SJSA1 (cell line): ENCODE data around the gene SUN2. TPM values are rescaled to one million over a fixed set of nuclear protein-coding genes. Genes with fewer than 3 reads are reported as not detected.
"Not testable (repeated sequence)": the region's sequence is repeated elsewhere in the genome, so short reads cannot be mapped to it uniquely, and the experiment has no call there.

ENCODE experiments used
- DNase-seq, 2 experiments: peaks; one replicate each; pipeline ENCODE4 v3.0.0-alpha.2; 2015 to 2020; ENCODE audit warnings: low spot score in 2 of 2, low read depth in 1 of 2
- H3K27ac ChIP-seq: fragments of 250-450 bp; sonication (Bioruptor Pico); 2 replicates; pipeline ENCODE4 v1.5.1; 2020; ENCODE audit warnings: mild to moderate bottlenecking, moderate library complexity
- H3K27me3 ChIP-seq: fragments of 250-450 bp; sonication (Bioruptor Pico); replicated peaks from 2 replicates; pipeline ENCODE4 v1.5.1; 2020; ENCODE audit warnings: mild to moderate bottlenecking, moderate library complexity
- H3K36me3 ChIP-seq: fragments of 250-450 bp; sonication (Bioruptor Pico); 2 replicates; pipeline ENCODE4 v1.5.1; 2020; ENCODE audit warnings: mild to moderate bottlenecking
- H3K4me1 ChIP-seq: fragments of 250-450 bp; sonication (Bioruptor Pico); replicated peaks from 2 replicates; pipeline ENCODE4 v1.6.1; 2021; ENCODE audit warnings: mild to moderate bottlenecking
- H3K4me3 ChIP-seq: fragments of 250-450 bp; sonication (Bioruptor Pico); 2 replicates; pipeline ENCODE4 v1.5.1; 2020; ENCODE audit warnings: mild to moderate bottlenecking
- H3K9me3 ChIP-seq: fragments of 250-450 bp; sonication (Bioruptor Pico); replicated peaks from 2 replicates; pipeline ENCODE4 v1.5.1; 2020; ENCODE audit warnings: mild to moderate bottlenecking
- total RNA-seq: library from RNA; depleted of rRNA; stranded (reverse); fragments of >200 nt; shearing (Covaris generic); gene quantifications from 2 replicates; pipeline ENCODE4 v1.2.3, GENCODE V29; 2014; rRNA removed

Gene SUN2, protein sequence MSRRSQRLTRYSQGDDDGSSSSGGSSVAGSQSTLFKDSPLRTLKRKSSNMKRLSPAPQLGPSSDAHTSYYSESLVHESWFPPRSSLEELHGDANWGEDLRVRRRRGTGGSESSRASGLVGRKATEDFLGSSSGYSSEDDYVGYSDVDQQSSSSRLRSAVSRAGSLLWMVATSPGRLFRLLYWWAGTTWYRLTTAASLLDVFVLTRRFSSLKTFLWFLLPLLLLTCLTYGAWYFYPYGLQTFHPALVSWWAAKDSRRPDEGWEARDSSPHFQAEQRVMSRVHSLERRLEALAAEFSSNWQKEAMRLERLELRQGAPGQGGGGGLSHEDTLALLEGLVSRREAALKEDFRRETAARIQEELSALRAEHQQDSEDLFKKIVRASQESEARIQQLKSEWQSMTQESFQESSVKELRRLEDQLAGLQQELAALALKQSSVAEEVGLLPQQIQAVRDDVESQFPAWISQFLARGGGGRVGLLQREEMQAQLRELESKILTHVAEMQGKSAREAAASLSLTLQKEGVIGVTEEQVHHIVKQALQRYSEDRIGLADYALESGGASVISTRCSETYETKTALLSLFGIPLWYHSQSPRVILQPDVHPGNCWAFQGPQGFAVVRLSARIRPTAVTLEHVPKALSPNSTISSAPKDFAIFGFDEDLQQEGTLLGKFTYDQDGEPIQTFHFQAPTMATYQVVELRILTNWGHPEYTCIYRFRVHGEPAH
- total RNA-seq = 201 and 238 TPM in 2 replicates

- H3K4me1 ChIP-seq = peaks cover 31% of the 10 kb centered on the region
- no peaks in the 10 kb centered on the region for H3K27me3 ChIP-seq
- H3K4me3 ChIP-seq = peak within 1 kb of the TSS; percentile 95
- peaks cover 3% of the 10 kb centered on the region; the same call in 1 of the 2 replicates for H3K9me3 ChIP-seq
- DNase-seq = peak; percentile 67 to 88
- peak within 1 kb of the TSS; percentile 76 for H3K27ac ChIP-seq
- peaks cover 41% of the 10 kb centered on the region for H3K36me3 ChIP-seq
These were observed at the start of gene SUN2 for GRCh38 chr22:38755911-38756532. Gene SUN2 (minus strand): TSS chr22:38755998. CDS start chr22:38752628, 3,370 bp downstream.

- not testable (repeated sequence) for DNase-seq, H3K4me3 ChIP-seq, H3K27ac ChIP-seq, H3K9me3 ChIP-seq, H3K36me3 ChIP-seq, H3K27me3 ChIP-seq, H3K4me1 ChIP-seq
These were observed 49.3 kb upstream of the SUN2 start for GRCh38 chr22:38805041-38805593.

DNA sequence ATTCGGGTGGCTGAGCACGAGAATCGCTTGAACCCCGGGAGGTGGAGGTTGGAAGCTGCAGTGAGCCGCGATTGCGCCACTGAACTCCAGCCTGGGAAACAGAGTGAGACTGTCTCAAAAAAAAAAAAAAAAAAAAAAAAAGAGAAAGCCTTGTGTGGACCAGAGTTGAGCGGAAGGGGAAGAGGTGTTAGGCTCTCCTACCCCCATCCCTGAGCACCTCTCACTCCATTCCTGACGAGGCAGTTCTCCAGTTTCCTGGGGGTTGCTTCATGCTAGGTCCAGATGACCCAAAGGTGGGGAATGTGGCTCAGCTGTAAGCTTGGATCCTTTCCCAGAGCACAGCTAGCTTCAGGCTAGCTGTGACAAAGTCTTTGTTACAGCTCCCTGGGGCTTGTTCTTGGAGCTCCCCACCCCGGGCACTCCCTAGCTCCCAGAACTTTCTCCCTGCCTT, 46.9 kb upstream of the SUN2 start:
- Histone ChIP-seq H3K4me3 (no peak overlapping the region), H3K4me1 (0 out of 2 replicates have a peak, but pooled peaks cover under 1% of the 10 kb centered on the region), H3K36me3 (no peaks in the 10 kb centered on the region), H3K9me3 (no peaks in the 10 kb centered on the region), H3K27me3 (peaks cover 6% of the 10 kb centered on the region; the same call in 1 of the 2 replicates), H3K27ac (no peak overlapping the region)
- DNase-seq = peak in 1 of 2 experiments; percentile 19

DNA sequence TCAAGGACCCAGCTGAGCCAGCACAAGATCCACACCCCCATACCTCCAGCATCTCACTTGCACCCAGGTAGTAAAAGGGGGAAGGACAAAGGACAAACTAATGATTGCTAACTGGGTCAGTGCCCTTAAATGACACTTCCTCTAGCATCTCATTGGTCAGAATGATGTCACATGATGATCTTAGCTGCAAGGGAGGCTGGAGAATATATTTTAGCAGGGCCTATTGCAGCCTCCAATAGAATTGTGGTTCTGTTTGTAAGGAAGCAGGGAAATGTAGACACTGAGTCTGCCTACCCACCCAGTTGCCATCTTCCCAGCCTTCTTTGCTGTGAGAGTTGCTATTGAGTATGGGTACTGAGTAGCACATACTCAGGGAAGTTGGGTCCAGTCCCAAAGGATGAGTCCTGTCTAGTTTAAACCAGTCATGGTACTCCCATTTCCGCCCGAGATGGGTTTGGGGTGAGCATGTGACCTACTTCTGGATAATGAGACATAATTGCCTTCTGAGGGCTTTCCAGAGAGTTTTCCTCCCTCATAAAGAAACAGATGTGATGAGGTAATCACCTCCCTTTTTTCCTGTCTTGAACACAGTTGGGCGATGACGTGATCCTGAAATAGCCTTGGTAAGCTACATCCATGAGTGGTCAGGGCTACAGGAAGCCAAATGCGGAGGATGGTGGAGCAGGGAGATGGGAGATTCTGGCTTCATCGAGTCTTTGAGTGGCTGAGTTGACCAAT, 43.6 kb upstream of the SUN2 start:
- no peak for DNase-seq
- no peaks in the 10 kb centered on the region for H3K9me3 ChIP-seq
- peaks cover 10% of the 10 kb centered on the region for H3K4me1 ChIP-seq
- H3K27me3 ChIP-seq = 0 out of 2 replicates have a peak, but pooled peaks cover 6% of the 10 kb centered on the region
- no peak overlapping the region for H3K27ac ChIP-seq
- no peak overlapping the region for H3K4me3 ChIP-seq
- no peaks in the 10 kb centered on the region for H3K36me3 ChIP-seq

- Histone ChIP-seq H3K4me1 (peaks cover 13% of the 10 kb centered on the region), H3K9me3 (no peaks in the 10 kb centered on the region), H3K4me3 (no peak overlapping the region), H3K36me3 (no peaks in the 10 kb centered on the region), H3K27ac (no peak overlapping the region), H3K27me3 (0 out of 2 replicates have a peak, but pooled peaks cover 6% of the 10 kb centered on the region)
- no peak for DNase-seq
These were observed 42.7 kb upstream of the SUN2 start for GRCh38 chr22:38798496-38798895.

DNA sequence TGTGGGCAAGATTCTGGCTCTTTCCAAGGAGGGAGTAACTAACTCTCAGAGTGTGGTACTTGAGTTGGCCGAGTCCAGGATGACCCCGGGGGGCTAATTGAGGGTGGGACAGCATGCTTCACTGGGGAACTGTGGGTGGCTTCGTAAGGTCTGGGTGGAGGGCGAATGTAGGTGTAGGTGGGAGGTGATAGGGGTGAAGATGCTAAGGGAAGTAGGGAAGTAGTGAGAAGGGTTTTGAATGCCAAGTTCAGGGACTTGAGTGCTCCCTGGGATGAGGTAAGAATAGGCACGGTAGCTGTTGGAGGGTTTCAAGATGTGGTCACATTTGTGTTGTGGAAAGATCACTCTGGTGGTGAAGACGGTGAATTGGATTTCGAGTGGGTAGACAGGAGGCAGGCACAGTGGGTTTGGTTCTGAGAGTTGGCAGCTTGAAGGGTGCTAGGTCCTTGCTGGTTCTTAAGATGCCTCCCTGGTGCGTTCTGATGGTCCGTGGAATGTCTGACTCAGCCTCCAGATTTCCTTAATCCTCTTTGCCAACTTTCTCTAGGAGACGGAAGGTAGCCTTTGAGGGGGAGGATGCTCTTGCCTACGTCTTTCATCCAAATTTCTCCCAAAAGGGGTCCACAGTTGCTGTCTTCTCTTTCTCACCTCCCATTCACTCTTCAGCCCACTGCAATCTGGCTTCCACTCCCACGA, 40.6 kb upstream of the SUN2 start:
- Histone ChIP-seq H3K9me3 (no peaks in the 10 kb centered on the region; the same call in 1 of the 2 replicates), H3K36me3 (no peaks in the 10 kb centered on the region; the same call in 1 of the 2 replicates), H3K4me1 (peaks cover 22% of the 10 kb centered on the region), H3K27ac (no peak overlapping the region), H3K27me3 (no peaks in the 10 kb centered on the region), H3K4me3 (no peak overlapping the region)
- no peak for DNase-seq

DNA sequence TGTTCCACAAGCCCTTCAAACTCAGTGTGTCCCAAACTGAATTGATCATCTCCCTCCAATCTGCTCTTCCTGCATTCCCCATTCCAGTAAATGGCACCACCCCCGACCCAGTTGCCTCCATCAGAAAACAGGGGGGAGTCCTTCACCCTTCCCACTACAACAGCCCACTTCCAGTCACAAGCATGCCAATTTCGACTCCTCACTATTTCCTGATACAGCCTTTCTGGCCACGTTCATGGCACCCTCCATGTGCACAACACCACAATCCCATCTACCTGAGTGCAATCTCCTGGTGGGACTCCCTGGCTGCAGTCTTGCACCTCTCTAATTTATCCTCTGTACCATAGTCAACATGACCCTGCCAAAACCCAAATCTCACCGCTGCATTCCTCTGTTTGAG, 39.8 kb upstream of the SUN2 start:
- no peak overlapping the region for H3K27ac ChIP-seq
- peaks cover 1% of the 10 kb centered on the region for H3K36me3 ChIP-seq
- H3K4me1 ChIP-seq = peaks cover 22% of the 10 kb centered on the region
- H3K9me3 ChIP-seq = no peaks in the 10 kb centered on the region; the same call in 1 of the 2 replicates
- H3K27me3 ChIP-seq = no peaks in the 10 kb centered on the region
- no peak overlapping the region for H3K4me3 ChIP-seq
- DNase-seq = no peak

- Histone ChIP-seq H3K4me3 (peak within 1 kb of the TSS; percentile 79), H3K4me1 (peaks cover 22% of the 10 kb centered on the region), H3K9me3 (no peaks in the 10 kb centered on the region; the same call in 1 of the 2 replicates), H3K36me3 (peaks cover 11% of the 10 kb centered on the region), H3K27me3 (no peaks in the 10 kb centered on the region), H3K27ac (peak within 1 kb of the TSS; percentile 69)
- peak; percentile 95 to 96 for DNase-seq
These were observed 38.1 kb upstream of the SUN2 start, which contains the start of gene DNAL4 for GRCh38 chr22:38793721-38794466. Gene DNAL4 (minus strand): TSS chr22:38794143. CDS start chr22:38782731, 11,412 bp downstream.

DNA sequence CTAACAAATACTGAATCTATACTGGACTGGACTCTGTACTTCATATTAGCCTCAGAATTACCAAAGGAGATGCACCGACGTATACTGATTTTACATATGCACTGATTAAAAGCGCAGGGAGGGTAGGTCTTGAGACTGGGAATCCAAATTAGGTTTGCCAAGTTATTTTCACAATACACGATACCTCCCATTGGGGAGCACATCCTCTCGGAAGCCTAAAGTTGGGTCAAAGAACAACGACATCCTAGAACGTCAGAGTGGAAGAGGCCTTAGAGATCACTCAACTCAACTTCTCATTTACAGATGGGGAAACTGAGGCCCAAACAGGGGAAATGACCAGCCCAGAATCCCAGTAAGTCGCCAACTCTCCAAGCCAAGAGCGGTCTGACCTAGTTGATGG, 37.5 kb upstream of the SUN2 start:
- peak overlapping the region; percentile 79 for H3K4me3 ChIP-seq
- H3K36me3 ChIP-seq = peaks cover 11% of the 10 kb centered on the region
- peak overlapping the region; percentile 69 for H3K27ac ChIP-seq
- H3K27me3 ChIP-seq = no peaks in the 10 kb centered on the region
- no peak for DNase-seq
- H3K9me3 ChIP-seq = no peaks in the 10 kb centered on the region; the same call in 1 of the 2 replicates
- peaks cover 23% of the 10 kb centered on the region for H3K4me1 ChIP-seq

DNA sequence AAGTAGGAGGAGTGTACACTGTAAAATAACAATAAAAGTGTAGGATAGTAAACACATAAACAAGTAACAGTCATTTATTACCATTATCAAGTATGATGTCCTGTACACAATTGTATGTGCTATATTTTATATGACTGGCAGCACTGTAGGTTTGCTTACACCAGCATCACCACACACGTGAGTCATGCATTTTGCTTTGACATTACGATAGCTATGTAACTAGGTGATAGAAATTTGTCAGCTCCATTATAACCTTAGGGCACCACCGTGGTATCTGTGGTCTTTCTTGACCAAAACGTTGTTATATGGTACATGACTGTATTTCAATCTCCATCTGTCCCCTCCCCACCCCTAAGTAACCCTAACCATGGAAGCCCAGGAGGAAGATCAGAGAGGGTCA, 37.0 kb upstream of the SUN2 start:
- no peaks in the 10 kb centered on the region; the same call in 1 of the 2 replicates for H3K9me3 ChIP-seq
- H3K4me3 ChIP-seq = peak overlapping the region; percentile 79
- no peak for DNase-seq
- H3K27me3 ChIP-seq = no peaks in the 10 kb centered on the region
- H3K4me1 ChIP-seq = peaks cover 25% of the 10 kb centered on the region
- H3K36me3 ChIP-seq = peaks cover 11% of the 10 kb centered on the region
- H3K27ac ChIP-seq = no peak overlapping the region

DNA sequence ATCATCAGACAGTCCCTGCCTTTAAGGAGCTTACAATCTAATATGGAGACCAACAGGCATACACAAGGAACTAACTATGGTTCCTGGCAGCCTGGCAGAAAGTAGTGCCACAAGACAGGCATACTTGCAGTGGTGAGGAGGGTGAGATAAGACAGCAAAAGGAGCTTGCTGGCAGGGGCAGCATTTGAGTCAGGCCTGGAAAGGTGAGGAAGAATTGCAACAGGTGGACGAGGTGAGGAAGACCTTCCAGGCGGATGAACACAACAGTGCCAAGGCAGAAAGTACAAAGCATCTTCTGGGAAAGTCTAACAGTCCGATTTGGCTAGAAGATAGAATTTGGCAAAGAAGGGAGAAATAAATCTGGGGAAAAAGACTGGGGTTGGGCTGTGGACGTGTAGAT, 33.8 kb upstream of the SUN2 start:
- no peaks in the 10 kb centered on the region; the same call in 1 of the 2 replicates for H3K9me3 ChIP-seq
- DNase-seq = no peak
- H3K27me3 ChIP-seq = no peaks in the 10 kb centered on the region
- peaks cover 17% of the 10 kb centered on the region for H3K4me1 ChIP-seq
- no peak overlapping the region for H3K4me3 ChIP-seq
- peaks cover 11% of the 10 kb centered on the region for H3K36me3 ChIP-seq
- H3K27ac ChIP-seq = no peak overlapping the region

DNA sequence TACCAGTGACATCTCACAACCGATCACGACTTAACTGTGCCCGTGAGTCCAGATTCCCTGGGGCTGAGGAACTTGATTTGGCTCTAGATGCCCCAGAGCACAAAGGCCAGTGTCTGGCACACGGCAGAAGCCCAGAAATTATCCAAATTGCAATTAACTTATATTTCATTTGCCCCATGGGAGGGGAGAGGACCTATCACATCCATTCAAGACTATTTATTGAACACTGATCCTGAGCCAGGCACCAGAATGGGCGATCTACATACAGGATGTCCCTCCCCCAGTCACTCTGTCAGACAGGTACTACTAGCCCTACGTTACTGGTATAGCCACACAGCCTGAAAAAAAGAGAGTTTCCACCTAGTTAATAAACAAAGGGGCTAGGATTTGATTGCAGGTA, 33.0 kb upstream of the SUN2 start:
- H3K27ac ChIP-seq = no peak overlapping the region
- H3K36me3 ChIP-seq = peaks cover 11% of the 10 kb centered on the region
- H3K4me3 ChIP-seq = no peak overlapping the region
- no peak for DNase-seq
- peaks cover 12% of the 10 kb centered on the region for H3K4me1 ChIP-seq
- H3K9me3 ChIP-seq = no peaks in the 10 kb centered on the region; the same call in 1 of the 2 replicates
- H3K27me3 ChIP-seq = no peaks in the 10 kb centered on the region
